GM18861 (cell line): ENCODE measurements around the gene RHOBTB3.

Experiments
- ATAC-seq: cut with Tn5 transposase; IDR thresholded peaks from one replicate; pipeline ENCODE4 v1.9.1; 2021; ENCODE audit not compliant: unreplicated experiment

RHOBTB3 gene

DNA sequence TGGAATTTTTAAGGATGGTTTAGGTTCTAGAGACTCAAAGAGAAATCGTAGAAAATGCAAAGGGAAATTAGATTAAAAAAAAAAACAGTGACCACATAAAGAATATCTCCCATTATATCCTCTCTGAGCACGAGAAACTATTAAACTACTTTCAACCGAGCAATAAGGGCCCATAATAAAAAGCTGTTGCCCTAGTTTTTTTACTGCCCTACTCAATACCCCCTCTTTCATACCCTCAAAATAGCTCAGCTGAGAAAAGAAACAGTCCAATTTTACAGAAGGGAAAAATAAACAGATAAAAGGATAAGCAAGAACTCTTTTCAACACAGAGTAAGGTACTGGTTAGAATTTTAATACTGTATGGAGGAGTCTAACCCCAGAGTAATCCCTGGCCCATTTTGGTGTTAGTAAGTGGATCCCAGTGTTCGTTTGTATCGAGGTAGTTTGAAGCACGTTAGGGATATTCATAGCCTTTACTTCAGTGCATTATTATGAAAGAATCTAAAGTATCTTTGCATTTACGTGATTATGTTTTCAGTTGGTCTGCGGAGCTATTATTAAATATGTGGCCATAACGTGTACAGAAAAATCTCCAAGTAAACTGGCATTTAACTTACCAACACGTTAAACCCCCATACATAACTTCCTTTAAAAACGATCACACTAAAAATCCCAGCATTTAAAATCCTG lies 980 bp upstream of the RHOBTB3 start:
- no peak for ATAC-seq

DNA sequence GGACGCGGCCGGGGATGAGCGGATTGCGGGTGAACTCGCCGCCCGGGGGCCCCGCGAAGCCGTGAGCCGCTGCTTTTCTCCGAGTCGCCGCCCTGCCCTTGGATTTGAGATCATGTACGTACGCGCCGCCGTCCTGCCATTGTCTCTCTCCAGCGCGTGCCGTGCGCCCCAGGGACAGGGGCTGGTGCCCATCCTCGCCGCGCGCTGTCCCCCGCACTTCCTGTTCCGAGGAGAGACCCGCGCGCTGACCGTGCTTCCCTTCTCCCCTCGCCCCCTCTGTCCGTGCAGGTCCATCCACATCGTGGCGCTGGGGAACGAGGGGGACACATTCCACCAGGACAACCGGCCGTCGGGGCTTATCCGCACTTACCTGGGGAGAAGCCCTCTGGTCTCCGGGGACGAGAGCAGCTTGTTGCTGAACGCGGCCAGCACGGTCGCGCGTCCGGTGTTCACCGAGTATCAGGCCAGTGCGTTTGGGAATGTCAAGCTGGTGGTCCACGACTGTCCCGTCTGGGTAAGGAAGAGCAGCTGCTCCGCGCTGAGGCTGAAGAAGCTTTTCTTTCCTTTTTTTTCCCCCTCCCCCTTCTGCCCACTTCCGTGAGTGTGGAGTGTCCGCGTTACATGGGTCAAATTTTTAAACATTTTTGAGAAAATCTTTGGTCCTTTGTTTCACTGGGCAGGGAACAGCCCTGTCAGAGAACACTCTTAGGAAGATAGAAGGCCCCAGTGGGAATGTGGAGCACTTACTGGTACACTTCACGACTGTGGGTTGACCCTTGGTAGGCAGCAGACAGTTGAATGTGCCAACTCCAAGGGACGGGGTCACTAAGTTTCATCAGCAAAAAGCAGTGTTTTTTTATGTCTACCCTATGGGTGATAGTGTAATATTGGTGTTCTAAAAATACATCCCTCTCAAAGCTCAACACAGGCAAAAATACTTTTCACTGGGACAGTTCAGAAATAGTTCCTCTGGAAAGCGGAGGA lies 727 bp downstream of the RHOBTB3 start:
- peak; percentile 6 for ATAC-seq

GRCh38 chr5:95733107-95733665 lies 2.0 kb downstream of the RHOBTB3 start:
- no peak for ATAC-seq

DNA sequence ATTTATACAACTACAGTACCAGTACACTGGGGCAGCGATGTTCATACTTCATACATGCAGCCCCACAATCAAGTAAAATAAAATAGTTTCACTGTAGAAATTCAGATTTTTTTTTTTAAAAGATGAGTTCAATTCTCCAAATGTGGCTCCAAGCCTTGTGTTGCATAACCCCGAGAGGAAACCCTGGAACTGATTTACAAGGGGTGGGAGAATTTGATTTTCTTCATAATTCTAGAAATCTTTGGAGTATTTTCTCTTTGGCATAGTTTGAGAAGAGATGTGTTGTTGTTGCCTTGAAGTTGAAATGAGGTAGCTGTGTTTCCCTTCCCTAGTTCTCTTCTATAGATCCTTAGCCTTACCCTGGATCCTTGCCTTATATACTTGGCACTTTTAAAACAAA lies 3.1 kb downstream of the RHOBTB3 start:
- ATAC-seq, result no peak

GRCh38 chr5:95734906-95735305 lies 3.8 kb downstream of the RHOBTB3 start:
- ATAC-seq, result no peak

- ATAC-seq, result no peak
Measured at GRCh38 chr5:95735406-95735805, 4.3 kb downstream of the RHOBTB3 start.

GRCh38 chr5:95738072-95738471 lies 6.9 kb downstream of the RHOBTB3 start:
- no peak for ATAC-seq

GRCh38 chr5:95738834-95739233 lies 7.7 kb downstream of the RHOBTB3 start:
- no peak for ATAC-seq

DNA sequence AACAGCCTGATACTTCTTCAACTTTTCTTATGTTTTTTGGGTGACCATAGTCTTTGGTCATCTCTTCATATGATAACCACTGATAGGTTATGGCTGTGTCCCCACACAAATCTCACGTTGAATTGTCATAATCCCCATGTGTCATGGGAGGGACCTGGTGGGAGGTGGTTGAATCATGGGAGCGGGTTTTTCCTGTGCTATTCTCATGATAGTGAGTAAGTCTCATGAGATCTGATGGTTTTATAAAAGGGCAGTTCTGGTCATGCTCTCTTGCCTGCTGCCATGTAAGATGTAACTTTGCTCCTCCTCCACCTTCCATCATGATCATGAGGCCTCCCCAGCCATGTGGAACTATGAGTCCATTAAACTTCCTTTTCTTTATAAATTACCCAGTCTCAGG lies 8.7 kb downstream of the RHOBTB3 start:
- no peak for ATAC-seq

DNA sequence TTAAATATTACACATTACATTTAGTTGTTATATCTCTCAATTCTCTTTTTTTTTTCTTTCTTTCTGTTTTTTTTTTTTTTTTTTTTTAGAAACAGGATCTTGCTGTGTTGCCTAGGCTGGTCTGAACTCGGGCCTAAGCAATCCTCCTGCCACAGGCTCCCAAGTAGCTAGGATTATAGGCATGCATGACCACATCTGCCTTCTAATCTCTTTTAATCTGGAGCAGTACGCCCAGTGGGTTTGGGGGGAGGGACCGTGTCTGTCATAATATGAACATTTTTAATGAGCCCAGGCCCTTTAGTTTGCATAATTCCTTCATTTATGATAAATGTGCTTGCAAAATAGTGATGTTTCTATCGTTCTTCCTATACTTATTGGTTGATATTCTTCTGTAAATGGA lies 10.3 kb downstream of the RHOBTB3 start:
- no peak for ATAC-seq

GRCh38 chr5:95743232-95743631 lies 12.1 kb downstream of the RHOBTB3 start:
- no peak for ATAC-seq

DNA sequence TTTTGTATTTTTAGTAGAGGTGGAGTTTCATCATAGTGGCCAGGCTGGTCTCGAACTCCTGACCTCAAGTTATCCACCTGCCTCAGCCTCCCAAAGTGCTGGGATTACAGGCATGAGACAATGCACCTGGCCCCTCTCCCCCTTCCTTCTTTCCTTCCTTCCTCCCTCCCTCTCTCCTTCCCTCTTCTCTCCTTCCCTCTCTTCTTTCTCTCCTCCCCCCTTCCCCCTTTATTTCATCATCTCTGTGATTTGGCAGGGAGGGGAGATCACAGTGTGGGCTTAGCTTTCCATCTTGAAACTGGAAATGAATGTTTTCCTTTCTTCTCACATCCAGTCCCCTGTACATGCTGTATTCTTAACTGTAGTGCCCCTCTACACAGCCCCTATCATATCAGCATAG lies 12.7 kb downstream of the RHOBTB3 start:
- ATAC-seq, result no peak

- ATAC-seq, result no peak
Measured at GRCh38 chr5:95746194-95746593, 15.1 kb downstream of the RHOBTB3 start.

DNA sequence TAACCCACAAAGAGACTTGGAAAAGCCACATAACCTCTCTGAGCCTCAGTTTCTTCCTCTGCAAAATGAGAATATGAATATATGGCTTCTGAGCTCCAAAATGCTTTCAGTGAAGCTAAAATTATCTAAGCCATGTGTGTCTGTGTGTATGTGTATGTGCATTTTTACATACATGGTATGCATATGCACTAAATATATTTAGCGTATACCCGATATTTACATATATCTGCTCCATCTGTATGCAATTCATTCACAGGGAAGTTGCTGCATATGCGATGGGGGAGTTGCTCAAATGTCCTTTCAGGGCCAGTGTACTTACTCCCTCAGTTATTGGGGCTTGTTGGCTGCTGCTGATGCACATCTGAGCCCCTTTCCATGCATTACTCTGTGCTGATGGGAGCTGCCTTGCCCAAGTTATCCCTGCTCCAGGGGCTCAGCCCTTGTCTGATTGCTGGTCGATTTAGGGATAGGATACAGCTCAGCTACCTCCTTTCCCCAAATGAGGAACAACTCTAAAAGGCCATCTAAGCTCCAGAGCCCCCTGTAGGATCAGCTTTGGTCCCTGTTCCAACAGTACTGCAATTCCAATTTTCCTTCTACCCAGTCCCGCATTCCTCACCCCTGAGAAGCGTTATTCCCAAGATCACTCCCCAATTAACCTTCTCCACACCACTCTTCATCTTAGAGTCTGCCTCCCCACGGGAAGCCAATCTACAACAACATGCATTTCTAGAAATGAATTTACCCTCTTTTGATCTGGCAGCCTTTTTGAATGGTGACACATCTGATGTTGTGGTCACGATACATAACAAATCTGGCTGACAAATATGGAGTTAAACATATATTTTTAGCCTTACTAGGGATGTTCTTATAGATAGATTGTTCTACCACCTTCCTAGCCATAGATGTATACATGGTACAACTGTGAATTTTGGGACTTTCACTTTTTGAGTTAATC lies 15.9 kb downstream of the RHOBTB3 start:
- no peak for ATAC-seq

- no peak for ATAC-seq
Measured at GRCh38 chr5:95748133-95748532, 17.0 kb downstream of the RHOBTB3 start.

DNA sequence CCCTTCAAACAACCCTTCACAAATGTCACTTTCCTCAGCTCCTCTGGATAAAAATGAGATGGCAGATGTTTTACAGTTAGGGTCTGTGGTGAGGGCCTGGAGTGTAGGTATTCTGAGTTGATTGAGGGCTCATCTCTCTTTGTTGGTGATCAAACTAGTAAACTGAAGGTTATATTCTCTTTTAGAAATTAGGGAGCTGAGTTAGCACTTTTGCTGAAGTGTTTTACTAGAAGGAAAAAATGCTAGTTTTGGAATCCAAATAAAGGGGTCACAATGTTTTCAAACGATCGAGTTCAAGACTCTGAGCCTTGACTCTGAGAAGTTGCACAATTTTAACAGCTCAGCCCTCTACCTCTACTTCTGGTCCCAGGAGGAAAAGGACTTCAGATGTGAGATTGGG lies 23.4 kb downstream of the RHOBTB3 start:
- no peak for ATAC-seq

GRCh38 chr5:95759005-95759404 lies 27.9 kb downstream of the RHOBTB3 start:
- ATAC-seq, result no peak

DNA sequence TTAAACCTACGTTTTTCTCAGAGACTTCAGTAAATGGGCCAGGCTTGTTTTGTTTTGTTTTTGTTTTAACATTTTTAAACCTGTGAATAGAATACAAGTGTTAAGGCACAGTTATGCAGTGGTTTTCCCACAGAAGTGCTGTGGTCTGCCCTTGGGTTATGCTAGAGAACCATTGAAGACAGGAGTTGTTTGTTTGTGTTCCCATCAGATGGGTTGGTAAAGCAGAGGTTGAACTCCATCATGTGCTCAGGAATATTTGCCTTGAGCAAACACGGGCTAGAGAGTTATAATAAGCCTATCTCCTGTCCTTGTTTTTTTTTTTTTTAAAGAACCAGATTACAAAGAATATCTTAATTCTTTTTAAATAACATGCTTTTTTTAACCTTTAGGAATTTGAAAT lies 28.5 kb downstream of the RHOBTB3 start:
- ATAC-seq, result no peak

DNA sequence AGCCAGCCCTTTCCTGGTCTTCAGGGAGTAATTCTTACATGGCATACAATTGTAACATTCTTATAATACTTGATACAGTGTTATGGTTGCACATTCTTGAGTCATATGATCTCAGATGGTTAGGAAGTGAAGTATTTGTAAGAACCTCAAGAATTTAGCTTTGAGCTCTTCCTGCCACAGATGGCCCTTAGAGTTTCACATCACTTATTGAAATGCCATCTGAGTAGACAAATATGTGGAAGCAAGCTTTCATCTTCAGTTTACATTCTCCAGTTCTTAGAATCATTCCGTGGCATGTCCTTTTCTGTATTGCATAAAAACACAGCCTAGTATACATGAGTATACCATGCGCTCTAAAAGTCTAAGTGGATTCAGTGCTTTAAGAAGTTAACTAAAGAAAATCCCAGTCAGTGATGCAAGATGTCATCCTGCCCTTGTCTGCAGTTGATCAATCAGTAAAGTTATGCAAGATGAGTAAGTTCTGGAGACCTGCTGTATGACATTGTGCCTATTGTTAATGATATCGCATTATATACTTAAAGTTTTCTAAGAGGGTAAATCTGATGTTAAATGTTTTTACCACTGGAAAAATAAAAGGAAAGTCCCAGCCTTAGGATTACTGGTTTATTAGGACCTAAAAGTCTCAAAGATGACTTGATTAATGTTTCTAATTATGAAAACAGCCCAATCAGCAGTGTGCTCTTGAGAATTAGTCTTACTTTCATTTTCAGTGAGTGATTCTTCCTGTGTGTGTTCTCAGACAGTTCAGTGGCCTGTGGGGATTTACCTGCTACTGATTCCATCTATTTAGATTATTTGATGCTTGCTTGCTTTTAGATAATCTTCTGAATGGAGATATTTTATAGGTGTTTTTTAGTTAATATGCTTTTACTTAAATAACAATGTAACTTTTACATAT lies 29.4 kb downstream of the RHOBTB3 start:
- peak; percentile 84 for ATAC-seq
